ENCODE measurements around the gene MYL3. TPM values are rescaled to one million over a fixed set of nuclear protein-coding genes. Genes with fewer than 3 reads are reported as not detected.

Gene MYL3
- total RNA-seq, 1 donor from 2014 or later: 2.9 TPM

- DNase-seq (ENCODE audit: low spot score): no peak
These were observed 36.1 kb upstream of the MYL3 start for GRCh38 chr3:46899151-46900006.

- no peak for DNase-seq (ENCODE audit: low spot score)
These were observed 35.3 kb upstream of the MYL3 start for GRCh38 chr3:46898321-46899150.

- DNase-seq (ENCODE audit: low spot score): no peak
These were observed 34.6 kb upstream of the MYL3 start for GRCh38 chr3:46897829-46898320.

- DNase-seq (ENCODE audit: low spot score): no peak
These were observed 33.8 kb upstream of the MYL3 start for GRCh38 chr3:46897031-46897430.

GRCh38 chr3:46896386-46896785 lies 33.1 kb upstream of the MYL3 start:
- no peak for DNase-seq (ENCODE audit: low spot score)

- DNase-seq (ENCODE audit: low spot score): no peak
These were observed 32.5 kb upstream of the MYL3 start for GRCh38 chr3:46895761-46896160.

GRCh38 chr3:46895204-46895660 lies 32.0 kb upstream of the MYL3 start:
- peak; percentile 67 for DNase-seq (ENCODE audit: low spot score)

- DNase-seq (ENCODE audit: low spot score): no peak
These were observed 31.0 kb upstream of the MYL3 start for GRCh38 chr3:46894256-46894655.

- DNase-seq (ENCODE audit: low spot score): no peak
These were observed 30.5 kb upstream of the MYL3 start for GRCh38 chr3:46893763-46894162.

GRCh38 chr3:46893146-46893748 lies 30.0 kb upstream of the MYL3 start:
- peak; percentile 71 for DNase-seq (ENCODE audit: low spot score)

GRCh38 chr3:46892285-46893145 lies 29.3 kb upstream of the MYL3 start:
- DNase-seq (ENCODE audit: low spot score): peak; percentile 90

GRCh38 chr3:46891132-46891531 lies 27.9 kb upstream of the MYL3 start:
- no peak for DNase-seq (ENCODE audit: low spot score)

- no peak for DNase-seq (ENCODE audit: low spot score)
These were observed 26.9 kb upstream of the MYL3 start for GRCh38 chr3:46890132-46890531.

- DNase-seq (ENCODE audit: low spot score): peak; percentile 79
These were observed 26.3 kb upstream of the MYL3 start for GRCh38 chr3:46889381-46890110.

- no peak for DNase-seq (ENCODE audit: low spot score)
These were observed 25.5 kb upstream of the MYL3 start for GRCh38 chr3:46888705-46889104.

GRCh38 chr3:46887980-46888494 lies 24.8 kb upstream of the MYL3 start:
- no peak for DNase-seq (ENCODE audit: low spot score)

GRCh38 chr3:46885612-46886011 lies 22.4 kb upstream of the MYL3 start:
- no peak for DNase-seq (ENCODE audit: low spot score)

GRCh38 chr3:46884929-46885328 lies 21.7 kb upstream of the MYL3 start:
- DNase-seq (ENCODE audit: low spot score): no peak

- DNase-seq (ENCODE audit: low spot score): no peak
These were observed 21.2 kb upstream of the MYL3 start for GRCh38 chr3:46884427-46884826.

GRCh38 chr3:46883830-46884185 lies 20.6 kb upstream of the MYL3 start:
- no peak for DNase-seq (ENCODE audit: low spot score)

Measured in umbilical cord (tissue), 2 donors.